Right cardiac atrium (tissue), 5 donors: Measurements from ENCODE around the gene PRSS8. TPM values are rescaled to one million over a fixed set of nuclear protein-coding genes. Genes with fewer than 3 reads are reported as not detected.
"Not testable (repeated sequence)": the region's sequence is repeated elsewhere in the genome, so short reads cannot be mapped to it uniquely, and the experiment has no call there.

Experiments
- ATAC-seq, 2 donors: fragments of 200-7000 bp; cut with Tn5 transposase; one replicate each; pipeline versions ENCODE4 v1.8.0 to v1.9.1; 2020; ENCODE audit warnings: moderate library complexity in 2 of 2, mild to moderate bottlenecking in 1 of 2
- DNase-seq, 3 donors: peaks; one replicate each; pipeline ENCODE4 v3.0.0-alpha.2; 2020
- H3K27ac ChIP-seq: one replicate; pipeline ENCODE4 v1.5.1; 2013; ENCODE audit warnings: mild to moderate bottlenecking, low read length, control low read depth, moderate library complexity
- H3K27me3 ChIP-seq: one replicate; pipeline ENCODE4 v1.6.1; 2013; ENCODE audit not compliant: control insufficient read depth, insufficient read depth
- H3K4me1 ChIP-seq: one replicate; pipeline ENCODE4 v1.6.1; 2013; ENCODE audit warnings: low read length; ENCODE audit not compliant: control insufficient read depth, insufficient read depth
- H3K4me3 ChIP-seq: one replicate; pipeline ENCODE4 v1.5.1; 2013; ENCODE audit warnings: low read length, control low read depth
- H3K9me3 ChIP-seq: one replicate; pipeline ENCODE4 v1.6.1; 2013; ENCODE audit warnings: low read length; ENCODE audit not compliant: control insufficient read depth
- WGBS: extraction: QIAGEN DNeasy Blood & Tissue Kit; methylation state at CpG from one replicate; pipeline ENCODE4 v1.1.7; 2013; 5-methylcytosine and 5-hydroxymethylcytosine counted together
- intact Hi-C, 4 donors: fragments of 100-400 bp; cut with DNase I; formaldehyde crosslinking; loops; one replicate each; pipeline versions ENCODE4 v1.11.0 to v1.14.0; 2022 to 2023
- polyA plus RNA-seq: library from polyadenylated mRNA; stranded (reverse); fragments of 200-250 nt; gene quantifications from one replicate; pipeline ENCODE4 v1.2.3, GENCODE V29; 2013
- total RNA-seq, 4 donors: library from RNA; stranded (reverse); fragmentation: NEBNext Ultra II Directional; extraction: Animal tissue kit (Norgen Biotek cat#: 25700); gene quantifications; one replicate each; pipeline ENCODE4 v1.2.1, GENCODE V29; 2021
- donor health status: healthy with polysubstance abuse.
- donor health status: DM: no; HTN: yes; CAD: no.
- donor health status: DM: no; HTN: no; CAD: no.
- donor health status: DM: no; HTN: yes; CAD: no; lungs with severe emphysema.
- donor health status: DM: yes; HTN: yes; CAD: no.

PRSS8 gene
- total and polyA plus RNA-seq, 5 donors, result 0.15 to 0.41 (median 0.40) TPM; not detected in 2

DNA sequence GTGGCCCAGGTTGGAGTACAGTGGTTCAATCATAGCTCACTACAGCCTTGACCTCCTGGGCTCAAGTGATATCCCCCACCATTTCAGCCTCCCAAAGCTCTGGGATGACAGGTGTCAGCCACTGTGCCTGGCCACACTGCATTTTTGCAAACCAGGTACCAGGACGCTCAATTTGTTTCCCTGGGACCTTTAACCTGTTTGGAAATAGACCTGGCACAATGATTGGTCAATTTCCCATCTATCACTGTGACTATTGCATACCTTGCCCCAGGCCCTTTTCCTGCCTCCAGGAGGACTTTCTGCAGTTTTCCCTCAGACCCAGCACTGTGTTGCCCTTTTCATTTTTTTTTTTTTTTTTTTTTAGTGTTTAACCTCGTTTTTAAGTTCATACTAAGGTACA, 33.3 kb upstream of the PRSS8 start:
- intact Hi-C loops, result no loop called here
- no peak for DNase-seq
- Histone ChIP-seq H3K4me1 (no peaks in the 10 kb centered on the region), H3K4me3 (no peak overlapping the region), H3K9me3 (no peaks in the 10 kb centered on the region), H3K27ac (no peak overlapping the region), H3K27me3 (no peaks in the 10 kb centered on the region)
- ATAC-seq, result no peak
- 63% methylated on average over 2 of the region's 2 CpGs for WGBS

DNA sequence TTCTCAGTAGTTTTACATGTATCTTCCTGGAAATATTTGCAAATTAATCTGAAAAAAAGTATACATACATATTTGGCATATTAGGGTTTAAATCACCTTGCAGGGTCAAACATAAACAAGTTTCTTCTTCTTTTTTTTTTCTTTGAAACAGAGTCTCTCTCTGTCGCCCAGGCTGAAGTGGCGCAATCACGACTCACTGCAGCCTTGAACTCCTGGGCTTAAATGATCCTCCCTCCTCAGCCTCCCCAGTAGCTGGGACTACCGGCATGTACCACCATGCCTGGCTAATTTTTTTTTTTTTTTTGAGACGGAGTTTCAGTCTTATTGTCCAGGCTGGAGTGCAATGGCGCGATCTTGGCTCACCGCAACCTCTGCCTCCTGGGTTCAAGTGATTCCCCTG, 31.8 kb upstream of the PRSS8 start:
- intact Hi-C loops, result no loop called here
- 93% methylated on average over 8 of the region's 8 CpGs for WGBS
- DNase-seq, result no peak
- Histone ChIP-seq H3K27ac (no peak overlapping the region), H3K4me3 (no peak overlapping the region), H3K9me3 (no peaks in the 10 kb centered on the region), H3K4me1 (no peaks in the 10 kb centered on the region), H3K27me3 (no peaks in the 10 kb centered on the region)
- no peak for ATAC-seq

DNA sequence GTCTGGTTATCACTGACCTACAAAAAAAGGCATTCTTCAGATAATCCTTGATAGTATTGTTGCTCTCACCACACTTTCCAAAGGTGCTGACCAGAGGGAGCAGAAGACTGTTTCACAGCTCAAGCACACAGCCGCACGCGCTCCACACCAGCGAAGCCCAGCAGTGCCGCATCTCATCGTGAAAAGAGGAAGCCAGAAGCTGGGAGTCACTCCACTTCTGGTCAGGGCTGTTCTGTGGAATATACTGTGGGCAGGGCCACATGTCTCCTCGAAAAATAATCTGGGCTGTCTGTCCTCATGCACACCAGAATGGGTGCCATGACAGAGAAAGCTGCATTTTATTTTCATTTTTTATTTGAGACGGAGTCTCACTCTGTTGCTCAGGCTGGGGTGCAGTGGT, 21.6 kb upstream of the PRSS8 start:
- intact Hi-C loops, result no loop called here
- WGBS, result 30% methylated on average over 8 of the region's 8 CpGs
- Histone ChIP-seq H3K4me1 (no peaks in the 10 kb centered on the region), H3K4me3 (no peak overlapping the region), H3K27ac (no peak overlapping the region), H3K27me3 (no peaks in the 10 kb centered on the region), H3K9me3 (no peaks in the 10 kb centered on the region)
- ATAC-seq (peak; percentile 62 to 66), DNase-seq (peak in 2 of 3 donors; percentile 71 to 72)

DNA sequence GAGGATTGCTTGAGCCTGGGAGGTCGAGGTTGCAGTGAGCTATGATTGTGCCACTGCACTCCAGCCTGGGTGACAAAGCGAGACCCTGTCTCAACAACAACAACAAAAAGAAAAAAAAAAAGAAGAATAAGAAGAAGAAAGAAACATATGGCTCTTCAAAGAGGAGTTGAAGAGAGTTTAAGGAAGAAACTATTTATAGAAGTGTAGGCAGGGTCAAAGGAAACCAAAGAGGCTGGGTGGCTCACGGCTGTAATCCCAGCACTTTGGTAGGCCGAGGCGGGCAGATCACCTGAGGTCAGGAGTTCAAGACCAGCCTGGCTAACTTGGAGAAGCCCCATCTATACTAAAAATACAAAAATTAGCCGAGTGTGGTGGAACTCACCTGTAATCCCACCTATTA, 15.4 kb upstream of the PRSS8 start:
- H3K4me1 ChIP-seq, H3K9me3 ChIP-seq, intact Hi-C loops, DNase-seq, ATAC-seq, H3K4me3 ChIP-seq, H3K27ac ChIP-seq, H3K27me3 ChIP-seq: not testable (repeated sequence)
- 80% methylated on average over 6 of the region's 6 CpGs for WGBS

DNA sequence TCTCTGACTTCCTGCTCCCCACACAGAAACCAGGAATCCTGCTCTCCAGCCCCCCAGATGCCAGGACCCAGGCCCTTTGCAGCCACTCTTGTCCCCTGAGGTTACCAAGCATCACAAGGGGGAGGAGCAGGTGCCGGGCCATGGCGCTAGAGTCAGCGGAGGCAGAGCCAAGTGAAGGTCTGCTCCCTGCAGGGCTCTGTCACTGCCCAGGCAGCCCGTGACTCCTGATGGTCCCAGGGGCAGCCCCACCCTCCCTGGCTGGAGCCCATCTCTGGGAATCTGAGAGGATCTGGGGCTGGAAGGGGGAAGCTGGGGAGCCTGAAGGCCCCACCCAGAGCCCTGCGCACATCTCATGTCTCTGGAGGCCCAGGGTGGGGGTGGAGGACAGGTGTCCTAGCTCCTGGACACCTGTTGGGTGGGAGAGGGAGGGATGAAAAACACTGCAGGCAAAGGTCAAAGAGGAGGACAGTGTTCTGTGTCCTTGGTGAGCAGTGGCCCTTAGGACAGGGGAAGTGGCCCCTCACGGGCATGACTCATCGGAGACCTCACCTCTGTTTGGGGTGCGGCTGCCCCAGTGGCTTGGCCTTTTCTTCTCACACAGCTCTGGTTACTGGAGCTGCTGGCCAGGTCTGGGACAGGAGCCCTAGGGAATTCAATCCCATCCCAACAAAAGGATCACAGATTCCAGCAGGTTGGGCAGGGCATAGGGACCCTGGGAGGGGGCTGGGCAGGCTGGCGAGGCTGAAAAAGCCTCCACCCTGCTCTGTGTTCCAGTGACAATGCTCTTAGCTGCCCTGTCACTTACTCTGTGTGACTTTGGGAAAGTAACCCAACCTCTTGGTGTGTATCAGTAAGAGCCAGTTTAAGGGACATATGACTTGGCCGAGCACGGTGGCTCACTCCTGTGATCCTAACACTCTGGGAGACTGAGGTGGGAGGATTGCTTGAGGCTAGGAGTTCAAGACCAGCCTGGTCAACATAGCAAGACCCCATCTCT, 14.7 kb upstream of the PRSS8 start, which contains the start of gene PRSS36:
Gene PRSS36, minus strand, starts transcription at position 173 of the 997 bp plus-strand sequence. Its CDS starts 31 bp downstream, at position 142.
- Histone ChIP-seq H3K27ac (no peak within 1 kb of the TSS), H3K4me1 (no peaks in the 10 kb centered on the region), H3K9me3 (no peaks in the 10 kb centered on the region), H3K4me3 (no peak within 1 kb of the TSS), H3K27me3 (no peaks in the 10 kb centered on the region)
- WGBS, result 75% methylated on average over 11 of the region's 11 CpGs
- no peak for DNase-seq
- ATAC-seq, result peak in 1 of 2 donors; percentile 12
- intact Hi-C loops, result loop anchor here in 1 of 4 donors (10.0 kb wide), 1 partner anchor 165 kb away; the partner anchor contains the start of gene HSD3B7

DNA sequence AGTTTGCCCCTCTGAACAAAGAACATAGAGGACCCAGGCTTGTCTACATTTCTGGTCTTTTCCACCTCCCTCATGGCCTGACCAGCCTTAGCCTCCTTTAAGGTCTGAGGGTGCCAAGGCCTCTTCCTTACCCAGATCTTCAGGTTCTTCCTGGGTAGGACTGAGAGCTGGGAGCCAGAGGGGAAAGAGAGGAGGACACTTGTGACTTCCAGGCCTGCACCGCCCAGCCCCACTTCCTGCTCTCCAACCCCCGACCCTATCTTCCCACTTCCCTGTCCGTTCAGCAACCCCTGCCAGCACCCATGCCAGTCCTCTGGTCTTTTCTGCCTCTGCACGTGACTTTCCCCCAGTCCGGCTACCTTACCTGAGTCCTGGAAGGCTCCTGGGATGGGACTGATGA, 13.8 kb upstream of the PRSS8 start:
- H3K4me3 ChIP-seq, result no peak overlapping the region
- no peak overlapping the region for H3K27ac ChIP-seq
- H3K4me1 ChIP-seq, result no peaks in the 10 kb centered on the region
- DNase-seq, result no peak
- peak in 1 of 2 donors; percentile 23 for ATAC-seq
- intact Hi-C loops, result loop anchor here in 1 of 4 donors (10.0 kb wide), 1 partner anchor 165 kb away; the partner anchor contains the start of gene HSD3B7
- WGBS, result 58% methylated on average over 5 of the region's 5 CpGs
- H3K9me3 ChIP-seq, result no peaks in the 10 kb centered on the region
- H3K27me3 ChIP-seq, result no peaks in the 10 kb centered on the region

DNA sequence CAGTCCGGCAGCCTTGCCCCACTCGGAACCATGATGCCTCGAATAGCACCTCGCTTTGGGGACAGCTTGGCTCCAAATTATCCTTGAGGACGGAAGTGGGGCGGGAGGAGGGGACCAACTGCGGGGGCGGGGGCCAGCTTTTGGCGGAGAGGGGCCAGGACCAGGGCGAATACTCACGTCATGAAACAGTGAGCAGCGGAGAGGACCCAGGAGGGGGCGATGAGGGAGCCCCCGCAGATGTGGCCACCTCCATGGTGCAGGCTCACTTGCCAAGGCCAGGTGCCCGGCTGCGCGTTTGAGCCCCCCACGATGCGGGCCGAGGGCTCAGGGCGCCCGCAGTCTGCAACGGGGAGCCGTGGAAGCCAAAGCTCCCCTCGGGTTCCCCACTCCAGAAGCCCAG, 13.4 kb upstream of the PRSS8 start:
- no peak for ATAC-seq
- 73% methylated on average over 25 of the region's 25 CpGs for WGBS
- H3K9me3 ChIP-seq, result no peaks in the 10 kb centered on the region
- no peak overlapping the region for H3K4me3 ChIP-seq
- no peaks in the 10 kb centered on the region for H3K4me1 ChIP-seq
- no peak overlapping the region for H3K27ac ChIP-seq
- H3K27me3 ChIP-seq, result no peaks in the 10 kb centered on the region
- DNase-seq, result no peak
- intact Hi-C loops, result loop anchor here in 1 of 4 donors (10.0 kb wide), 1 partner anchor 164 kb away; the partner anchor contains the start of gene HSD3B7

DNA sequence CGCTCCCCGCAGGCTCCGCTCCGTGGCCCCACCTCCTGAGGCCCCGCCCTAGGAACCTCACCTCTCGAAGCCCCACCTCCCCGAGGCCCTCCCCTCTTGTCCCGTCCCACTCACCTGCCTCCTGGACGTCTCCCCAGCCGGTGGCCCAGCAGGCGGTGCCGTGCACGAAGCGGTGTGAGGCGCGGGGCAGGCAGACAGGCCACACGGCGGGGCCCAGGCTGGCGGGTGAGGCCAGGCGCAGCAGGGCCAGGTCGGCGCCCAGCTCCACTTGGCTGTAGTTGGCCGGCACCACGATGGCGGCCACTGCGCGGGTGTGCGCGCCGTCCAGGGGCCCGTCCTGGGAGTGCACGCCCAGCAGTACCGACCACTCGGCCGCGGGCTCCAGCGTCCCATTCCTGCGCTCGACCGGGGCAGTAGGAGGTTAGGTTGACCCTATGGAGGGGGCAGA, 12.8 kb upstream of the PRSS8 start:
- H3K4me1 ChIP-seq, result no peaks in the 10 kb centered on the region
- no peaks in the 10 kb centered on the region for H3K27me3 ChIP-seq
- H3K27ac ChIP-seq, result no peak overlapping the region
- H3K9me3 ChIP-seq, result no peaks in the 10 kb centered on the region
- peak overlapping the region; percentile 19 for H3K4me3 ChIP-seq
- ATAC-seq (peak; percentile 22 to 25), DNase-seq (peak in 1 of 3 donors; percentile 58)
- intact Hi-C loops, result loop anchor here in 1 of 4 donors (10.0 kb wide), 1 partner anchor 164 kb away; the partner anchor contains the start of gene HSD3B7
- 12% methylated on average over 40 of the region's 40 CpGs for WGBS

DNA sequence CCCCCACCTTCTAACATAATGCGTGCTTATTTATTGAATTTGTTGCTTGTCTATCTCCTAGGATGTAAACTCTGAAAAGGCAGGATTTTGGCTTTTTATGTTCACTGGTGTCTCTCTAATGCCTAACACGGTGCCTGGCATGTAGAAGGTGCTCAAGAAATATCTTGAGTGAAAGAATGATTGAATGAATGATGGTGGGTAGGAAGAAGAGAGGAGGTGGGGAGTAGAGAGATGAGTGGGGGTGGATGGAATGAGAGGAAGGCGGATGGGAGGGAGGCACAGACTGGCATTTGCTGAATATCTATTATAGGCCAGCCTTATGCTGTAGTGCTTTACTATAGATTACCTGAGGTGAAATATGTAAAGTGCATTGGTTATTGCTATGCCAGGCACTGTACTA, 12.0 kb upstream of the PRSS8 start:
- intact Hi-C loops, result loop anchor here in 1 of 4 donors (10.0 kb wide), 1 partner anchor 163 kb away; the partner anchor contains the start of gene HSD3B7
- H3K4me1 ChIP-seq, result no peaks in the 10 kb centered on the region
- ATAC-seq (no peak), DNase-seq (no peak)
- no peaks in the 10 kb centered on the region for H3K27me3 ChIP-seq
- no peaks in the 10 kb centered on the region for H3K9me3 ChIP-seq
- no peak overlapping the region for H3K4me3 ChIP-seq
- H3K27ac ChIP-seq, result no peak overlapping the region
- 92% methylated on average over 3 of the region's 3 CpGs for WGBS

DNA sequence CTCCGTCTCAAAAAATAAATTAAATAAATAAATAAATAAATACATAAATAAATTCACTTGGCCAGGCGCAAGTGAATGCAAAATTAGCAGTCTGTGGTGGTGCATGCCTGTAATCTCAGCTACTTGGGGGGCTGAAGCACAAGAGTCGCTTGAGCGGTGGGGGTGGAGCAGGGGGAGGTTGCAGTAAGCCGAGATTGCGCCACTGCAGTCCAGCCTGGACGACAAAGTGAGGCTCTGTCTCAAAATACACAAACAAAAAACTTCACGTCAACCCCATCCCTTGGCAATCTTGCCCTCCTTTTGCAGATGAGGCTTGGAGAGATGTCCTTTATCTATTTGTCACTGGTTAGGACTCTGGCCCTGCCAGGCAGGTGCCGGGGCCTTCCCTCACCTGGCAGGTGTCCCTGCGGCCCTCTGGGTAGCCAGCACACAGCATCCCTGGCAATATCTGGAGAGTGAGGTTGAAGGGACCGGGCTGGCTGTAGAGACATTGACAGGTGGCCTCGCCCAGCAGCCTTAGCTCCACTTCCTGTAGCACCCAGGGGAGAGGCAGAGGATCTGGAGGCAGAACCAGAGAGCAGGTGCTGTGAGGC, 10.0 kb upstream of the PRSS8 start:
- H3K27ac ChIP-seq, result no peak overlapping the region
- no peak for ATAC-seq
- no peaks in the 10 kb centered on the region for H3K27me3 ChIP-seq
- H3K4me3 ChIP-seq, result no peak overlapping the region
- no peaks in the 10 kb centered on the region for H3K9me3 ChIP-seq
- DNase-seq, result no peak
- peaks cover 3% of the 10 kb centered on the region for H3K4me1 ChIP-seq
- intact Hi-C loops, result loop anchor here in 1 of 4 donors (10.0 kb wide), 1 partner anchor 161 kb away; the partner anchor contains the start of gene HSD3B7
- 72% methylated on average over 12 of the region's 12 CpGs for WGBS
